Testis (tissue), 5 donors: Measurements from ENCODE around the gene KIDINS220. TPM values are rescaled to one million over a fixed set of nuclear protein-coding genes. Genes with fewer than 3 reads are reported as not detected.
A peak's percentile ranks its signal among the peaks of the same experiment; 100 is the strongest.

Source experiments
- DNase-seq: peaks from one replicate; pipeline ENCODE4 v3.0.0-alpha.2; 2019
- H3K27ac ChIP-seq, 2 donors: fragments of 200-600 bp; sonication (generic); one replicate each; pipeline ENCODE4 v1.5.1; 2019
- H3K27me3 ChIP-seq: fragments of 200-600 bp; sonication (generic); one replicate; pipeline ENCODE4 v1.5.1; 2019
- H3K36me3 ChIP-seq: fragments of 200-600 bp; sonication (generic); one replicate; pipeline ENCODE4 v1.5.1; 2017; ENCODE audit warnings: low read depth; ENCODE audit errors: missing control alignments
- H3K4me1 ChIP-seq: fragments of 200-600 bp; sonication (generic); one replicate; pipeline ENCODE4 v1.5.1; 2019
- H3K4me3 ChIP-seq, 2 donors: fragments of 200-600 bp; sonication (generic); one replicate each; pipeline ENCODE4 v1.5.1; 2017 to 2019
- H3K9me3 ChIP-seq: fragments of 200-600 bp; sonication (generic); one replicate; pipeline ENCODE4 v1.5.1; 2017
- CTCF ChIP-seq, 3 experiments: fragments of 450-650 bp in 2 of 3; fragments of 200-600 bp in 1 of 3; sonication (generic) in 1 of 3; IDR thresholded peaks; one replicate each; pipeline ENCODE4 v1.5.1; 2016 to 2019; ENCODE audit warnings: antibody characterized with exemption in 3 of 3, mild to moderate bottlenecking in 2 of 3, moderate library complexity in 1 of 3
- POLR2A ChIP-seq: fragments of 450-650 bp; IDR thresholded peaks from one replicate; pipeline ENCODE4 v1.6.1; 2017; ENCODE audit warnings: antibody characterized with exemption, mild to moderate bottlenecking, moderate library complexity
- WGBS, 2 donors: methylation state at CpG; one replicate each; pipeline ENCODE4 v1.1.5; 2018; 5-methylcytosine and 5-hydroxymethylcytosine counted together
- intact Hi-C: fragments of 100-400 bp; cut with DNase I; formaldehyde crosslinking; loops from one replicate; pipeline ENCODE4 v1.15.1; 2023; ENCODE audit warnings: low total_unique reads
- long read RNA-seq, 2 donors: transcript quantifications; one replicate each; lab custom pipeline, GENCODE V29; 2026
- polyA plus RNA-seq: library from polyadenylated mRNA; stranded (reverse); fragments of 350-450 nt; fragmentation: Illumina TruSeq; extraction: RNeasy Lipid Tissue Mini Kit (QIAGEN cat#74804); gene quantifications from one replicate; pipeline ENCODE4 v1.2.3, GENCODE V29; 2014; ENCODE audit warnings: low read depth, low replicate concordance; ENCODE audit not compliant: insufficient read depth
- total RNA-seq, 2 donors: library from RNA; depleted of rRNA; stranded (reverse); fragments of >200 nt; gene quantifications; one replicate each; pipeline ENCODE4 v1.2.3, GENCODE V29; 2016

Gene KIDINS220
- 10 to 100 TPM; 68.6 to 75.7 TPM for total RNA-seq
- polyA plus RNA-seq = 25.5 TPM
- long read RNA-seq, donor 1, partial matches to known transcripts = 0 of 1 reads
- long read RNA-seq, donor 1, other reads (novel, unspliced or antisense) = 0 of 1 reads
- long read RNA-seq, donor 2 = 0 reads

GRCh38 chr2:8836971-8837794 lies at the start of gene KIDINS220:
Gene KIDINS220, minus strand, starts transcription at chr2:8837613. Its CDS starts 10,520 bp downstream, at chr2:8827093.
- peak; percentile 91 for DNase-seq
- peak within 1 kb of the TSS; percentile 61 to 77 for H3K27ac ChIP-seq
- H3K4me1 ChIP-seq = peaks cover 20% of the 10 kb centered on the region
- H3K9me3 ChIP-seq = no peaks in the 10 kb centered on the region
- 0% methylated on average over 17 to 65 of the region's 67 CpGs for WGBS, 2 donors
- intact Hi-C loops = no loop called here
- no peaks in the 10 kb centered on the region for H3K36me3 ChIP-seq
- H3K4me3 ChIP-seq = peak within 1 kb of the TSS; percentile 85 to 96
- no peaks in the 10 kb centered on the region for H3K27me3 ChIP-seq
- TF ChIP-seq POLR2A = peak; percentile 54
- no peak for TF ChIP-seq CTCF (IDR thresholded peaks at IDR 0.05)

DNA sequence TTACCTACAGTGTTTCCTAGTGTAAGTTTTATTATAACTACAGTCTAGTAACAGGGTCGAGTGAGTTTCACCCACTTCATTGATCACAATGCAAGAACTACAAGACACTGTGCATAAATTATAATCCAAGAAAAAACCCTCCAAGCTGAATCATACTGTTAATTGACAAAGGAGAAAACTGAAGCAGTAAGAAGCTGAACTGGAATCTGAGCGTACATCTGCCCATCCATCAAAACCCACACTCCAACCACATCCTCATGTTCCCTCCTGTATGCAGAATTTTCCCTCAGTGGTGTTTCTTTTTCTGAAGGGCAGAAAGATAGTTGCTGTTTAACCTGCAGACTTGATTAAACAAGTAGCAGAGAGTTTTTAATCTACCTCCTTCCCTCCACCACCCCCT lies 49.5 kb upstream of the KIDINS220 start:
- TF ChIP-seq CTCF (IDR thresholded peaks at IDR 0.05) (no peak), POLR2A (no peak)
- intact Hi-C loops = no loop called here
- H3K27me3 ChIP-seq = no peaks in the 10 kb centered on the region
- DNase-seq = no peak
- H3K9me3 ChIP-seq = no peaks in the 10 kb centered on the region
- no peaks in the 10 kb centered on the region for H3K36me3 ChIP-seq
- H3K4me1 ChIP-seq = no peaks in the 10 kb centered on the region
- WGBS, 2 donors = 76 to 78% methylated on average over 2 of the region's 2 CpGs
- H3K4me3 ChIP-seq = no peak overlapping the region
- no peak overlapping the region for H3K27ac ChIP-seq

DNA sequence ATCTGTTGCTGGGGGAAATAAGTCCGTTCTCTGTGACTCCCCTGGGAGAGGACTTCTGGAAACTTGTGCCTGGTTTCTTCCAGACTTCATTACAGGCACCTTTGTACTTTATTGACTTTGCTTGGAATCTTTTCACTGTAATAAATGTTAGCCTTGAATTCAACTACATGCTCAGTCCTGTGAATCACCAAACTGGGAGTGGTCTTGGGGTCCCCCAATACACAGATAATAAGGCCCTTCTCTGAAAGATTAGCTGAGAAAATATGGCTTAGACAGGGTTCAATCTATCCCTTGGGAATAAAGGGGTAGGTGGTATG lies 48.7 kb upstream of the KIDINS220 start:
- H3K36me3 ChIP-seq = no peaks in the 10 kb centered on the region
- intact Hi-C loops = no loop called here
- H3K4me1 ChIP-seq = no peaks in the 10 kb centered on the region
- no peaks in the 10 kb centered on the region for H3K9me3 ChIP-seq
- TF ChIP-seq CTCF (IDR thresholded peaks at IDR 0.05) (no peak), POLR2A (no peak)
- no peak for DNase-seq
- WGBS, 2 donors = 85 to 92% methylated on average over 1 of the region's 1 CpG
- no peak overlapping the region for H3K4me3 ChIP-seq
- H3K27me3 ChIP-seq = no peaks in the 10 kb centered on the region
- no peak overlapping the region for H3K27ac ChIP-seq

DNA sequence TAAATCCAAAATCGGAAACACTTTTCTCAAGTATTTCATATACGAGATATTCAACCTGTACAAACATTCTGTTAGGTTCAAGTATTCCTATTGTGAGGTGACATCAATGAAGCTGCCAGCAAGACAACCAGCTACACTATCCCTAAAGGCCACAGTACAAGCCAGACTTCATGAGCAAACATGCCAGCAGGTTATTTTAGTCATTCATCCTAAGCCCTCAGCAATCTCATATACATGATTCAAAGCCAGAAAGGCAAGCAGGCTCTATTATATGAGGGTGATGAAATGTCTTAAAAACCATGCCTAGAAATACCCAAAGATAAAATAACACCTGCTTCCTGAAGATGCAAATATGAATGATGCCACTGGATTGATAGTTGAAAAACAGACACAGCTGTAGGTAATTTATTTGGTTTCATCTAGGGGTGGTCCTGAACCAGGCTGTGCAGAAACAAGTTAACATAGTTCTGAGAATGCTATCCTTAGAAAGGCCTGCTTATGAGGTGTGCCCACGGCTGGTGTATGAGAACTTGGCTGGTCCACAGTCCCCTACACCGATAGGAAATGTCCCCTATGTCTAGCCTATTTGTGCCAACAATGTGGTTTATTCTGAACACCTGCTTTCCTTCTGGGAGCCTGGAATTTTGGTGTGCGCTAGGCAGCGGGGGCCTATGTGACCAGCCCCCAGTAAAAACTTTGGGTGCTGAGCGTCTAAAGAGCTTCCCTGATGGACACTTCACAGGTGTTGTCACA lies 48.2 kb upstream of the KIDINS220 start:
- H3K4me1 ChIP-seq = no peaks in the 10 kb centered on the region
- no peak overlapping the region for H3K27ac ChIP-seq
- no peak overlapping the region for H3K4me3 ChIP-seq
- 95% methylated on average over 7 of the region's 7 CpGs for WGBS, 2 donors
- no peaks in the 10 kb centered on the region for H3K9me3 ChIP-seq
- no peaks in the 10 kb centered on the region for H3K36me3 ChIP-seq
- no peak for TF ChIP-seq POLR2A
- TF ChIP-seq CTCF (IDR thresholded peaks at IDR 0.05) = no peak
- intact Hi-C loops = no loop called here
- no peak for DNase-seq
- H3K27me3 ChIP-seq = no peaks in the 10 kb centered on the region
